Mesothelial cell of epicardium (in vitro differentiated cells): Measurements from ENCODE around the gene SRSF4. TPM values are rescaled to one million over a fixed set of nuclear protein-coding genes. Genes with fewer than 3 reads are reported as not detected.

ENCODE experiments used
- DNase-seq, 2 experiments: peaks; one replicate each; pipeline ENCODE4 v3.0.0; 2021; ENCODE audit warnings: low spot score in 2 of 2; ENCODE audit not compliant: unreplicated experiment in 2 of 2
- H3K27ac Mint-ChIP-seq: 2 replicates; pipeline ENCODE4 v1.8.0; 2021; ENCODE audit warnings: mixed read lengths
- H3K27me3 Mint-ChIP-seq: 2 replicates; pipeline ENCODE4 v1.8.0; 2021; ENCODE audit warnings: low read depth, mixed read lengths
- H3K36me3 Mint-ChIP-seq: 2 replicates; pipeline ENCODE4 v1.8.0; 2021; ENCODE audit warnings: mixed read lengths
- H3K4me1 Mint-ChIP-seq: 2 replicates; pipeline ENCODE4 v1.8.0; 2021; ENCODE audit warnings: mixed read lengths
- H3K4me3 Mint-ChIP-seq: 2 replicates; pipeline ENCODE4 v1.8.0; 2021; ENCODE audit warnings: mild to moderate bottlenecking, moderate library complexity, mixed read lengths
- H3K9me3 Mint-ChIP-seq: 2 replicates; pipeline ENCODE4 v1.8.0; 2021; ENCODE audit warnings: mixed read lengths
- CTCF ChIP-seq: fragments of 200-600 bp; sonication (generic); IDR thresholded peaks from one replicate; pipeline ENCODE4 v1.5.0; 2021; ENCODE audit warnings: antibody characterized with exemption; ENCODE audit not compliant: unreplicated experiment
- total RNA-seq: library from RNA; stranded (reverse); gene quantifications from 3 replicates; pipeline ENCODE4 v1.2.1, GENCODE V29; 2021

SRSF4 gene
- total RNA-seq, 1 donor from 2014 or later = 105 TPM

DNA sequence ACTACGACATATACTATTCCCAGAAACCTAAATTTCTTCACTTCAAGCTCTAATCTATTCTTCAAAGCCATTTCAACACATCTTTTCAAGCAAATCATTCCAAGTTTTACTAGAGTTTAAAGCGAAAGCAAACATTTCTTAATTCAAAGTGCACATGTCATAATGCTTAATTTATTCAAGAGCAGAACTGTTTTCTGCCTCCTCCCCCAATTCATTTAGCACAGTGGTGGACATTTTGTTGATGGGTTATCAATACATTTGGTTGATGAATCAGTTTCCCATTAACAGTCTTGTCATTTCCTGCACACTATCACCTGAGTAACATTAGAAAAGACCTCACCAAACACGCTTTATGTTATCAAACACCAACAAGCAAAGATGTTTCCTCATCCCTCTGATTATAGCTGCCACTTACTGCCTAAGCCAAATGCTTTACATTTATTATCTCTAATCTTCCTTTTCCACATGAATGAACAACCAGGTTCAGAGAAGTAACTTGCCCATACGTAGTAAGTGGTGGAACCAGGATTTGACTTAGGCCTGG, 2.0 kb downstream of the SRSF4 start:
- Mint-ChIP-seq H3K4me1 (peaks cover 37% of the 10 kb centered on the region), H3K9me3 (no peaks in the 10 kb centered on the region), H3K27ac (peak overlapping the region; percentile 98), H3K4me3 (peak overlapping the region; percentile 97), H3K27me3 (no peaks in the 10 kb centered on the region), H3K36me3 (peaks cover 8% of the 10 kb centered on the region)
- TF ChIP-seq CTCF = no peak
- DNase-seq = no peak

DNA sequence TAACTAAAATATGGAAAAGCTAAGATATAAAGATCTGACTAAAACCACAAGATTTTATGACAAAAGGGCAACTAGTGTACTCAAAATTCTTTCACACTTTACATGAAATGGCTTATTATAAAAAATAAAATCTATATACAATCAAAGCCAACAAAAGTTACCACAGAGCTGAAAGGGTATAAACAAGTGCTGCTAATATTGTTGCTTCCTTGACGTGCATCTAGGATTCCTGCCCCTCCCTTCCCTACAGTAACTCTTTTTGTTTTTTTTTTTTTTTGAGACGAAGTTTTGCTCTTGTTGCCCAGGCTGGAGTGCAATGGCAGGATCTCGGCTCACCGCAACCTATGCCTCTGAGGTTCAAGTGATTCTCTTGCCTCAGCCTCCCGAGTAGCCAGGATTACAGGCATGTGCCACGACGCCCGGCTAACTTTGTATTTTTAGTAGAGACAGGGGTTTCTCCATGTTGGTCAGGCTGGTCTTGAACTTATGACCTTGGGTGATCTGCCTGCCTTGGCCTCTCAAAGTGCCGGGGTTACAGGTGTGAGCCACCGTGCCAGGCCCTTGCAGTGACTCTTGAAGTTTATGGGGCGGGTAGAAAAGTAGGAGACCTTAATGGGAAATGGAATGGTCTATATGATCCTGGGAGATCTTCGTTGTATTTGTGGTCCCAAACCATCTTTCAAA, 4.5 kb downstream of the SRSF4 start:
- Mint-ChIP-seq H3K36me3 (peaks cover 16% of the 10 kb centered on the region), H3K4me1 (peaks cover 43% of the 10 kb centered on the region), H3K27me3 (no peaks in the 10 kb centered on the region), H3K27ac (peak overlapping the region; percentile 94), H3K9me3 (peaks cover 4% of the 10 kb centered on the region), H3K4me3 (no peak overlapping the region)
- TF ChIP-seq CTCF = no peak
- no peak for DNase-seq

GRCh38 chr1:29176576-29176975, 5.1 kb downstream of the SRSF4 start:
- H3K9me3 Mint-ChIP-seq = peaks cover 4% of the 10 kb centered on the region
- no peaks in the 10 kb centered on the region for H3K27me3 Mint-ChIP-seq
- H3K4me1 Mint-ChIP-seq = peaks cover 44% of the 10 kb centered on the region
- TF ChIP-seq CTCF = no peak
- peak overlapping the region; percentile 94 for H3K27ac Mint-ChIP-seq
- DNase-seq = no peak
- peaks cover 16% of the 10 kb centered on the region for H3K36me3 Mint-ChIP-seq
- no peak overlapping the region for H3K4me3 Mint-ChIP-seq

GRCh38 chr1:29172415-29172939, 9.2 kb downstream of the SRSF4 start:
- no peak for TF ChIP-seq CTCF
- Mint-ChIP-seq H3K4me1 (peaks cover 51% of the 10 kb centered on the region), H3K36me3 (peaks cover 15% of the 10 kb centered on the region), H3K9me3 (peaks cover 4% of the 10 kb centered on the region), H3K27me3 (no peaks in the 10 kb centered on the region), H3K4me3 (no peak overlapping the region), H3K27ac (no peak overlapping the region)
- DNase-seq = no peak

GRCh38 chr1:29171521-29171920, 10.2 kb downstream of the SRSF4 start:
- DNase-seq = no peak
- H3K36me3 Mint-ChIP-seq = peaks cover 16% of the 10 kb centered on the region
- H3K4me1 Mint-ChIP-seq = peaks cover 45% of the 10 kb centered on the region
- no peak overlapping the region for H3K4me3 Mint-ChIP-seq
- H3K27ac Mint-ChIP-seq = peak overlapping the region; percentile 83
- TF ChIP-seq CTCF = no peak
- no peaks in the 10 kb centered on the region for H3K27me3 Mint-ChIP-seq
- peaks cover 4% of the 10 kb centered on the region for H3K9me3 Mint-ChIP-seq
